ENCODE measurements around the gene DDX50.
"Not testable (repeated sequence)": the region's sequence is repeated elsewhere in the genome, so short reads cannot be mapped to it uniquely, and the experiment has no call there.

DDX50 gene

GRCh38 chr10:68924593-68924992 lies 23.5 kb downstream of the DDX50 start:
- DNase-seq: no peak

- no peak for DNase-seq
Observed at GRCh38 chr10:68925489-68925888, 24.4 kb downstream of the DDX50 start.

- not testable (repeated sequence) for DNase-seq
Observed at GRCh38 chr10:68929157-68929556, 28.0 kb downstream of the DDX50 start.

GRCh38 chr10:68929888-68930287 lies 28.8 kb downstream of the DDX50 start:
- DNase-seq: not testable (repeated sequence)

GRCh38 chr10:68932860-68933259 lies 31.7 kb downstream of the DDX50 start:
- not testable (repeated sequence) for DNase-seq

- no peak for DNase-seq
Observed at GRCh38 chr10:68934994-68935393, 33.9 kb downstream of the DDX50 start.

GRCh38 chr10:68938117-68938516 lies 37.0 kb downstream of the DDX50 start:
- DNase-seq: no peak

- DNase-seq: no peak
Observed at GRCh38 chr10:68938884-68939283, 37.8 kb downstream of the DDX50 start.

GRCh38 chr10:68940917-68941316 lies 39.8 kb downstream of the DDX50 start:
- not testable (repeated sequence) for DNase-seq

GRCh38 chr10:68950598-68950997 lies 49.5 kb downstream of the DDX50 start:
- DNase-seq: no peak

GRCh38 chr10:68954904-68955303 lies 53.8 kb downstream of the DDX50 start:
- no peak for DNase-seq

- DNase-seq: no peak
Observed at GRCh38 chr10:68955355-68955831, 54.3 kb downstream of the DDX50 start.

GRCh38 chr10:68955832-68956532 lies 54.9 kb downstream of the DDX50 start, which contains the start of gene DDX21:
TSS of gene DDX21 (plus strand) at chr10:68956170. CDS start at chr10:68956226, 56 bp downstream.
- peak; percentile 57 to 69 for DNase-seq

- no peak for DNase-seq
Observed at GRCh38 chr10:68957284-68957615, 56.1 kb downstream of the DDX50 start.

- DNase-seq: no peak
Observed at GRCh38 chr10:68957654-68958053, 56.5 kb downstream of the DDX50 start.

- no peak for DNase-seq
Observed at GRCh38 chr10:68959695-68960527, 58.8 kb downstream of the DDX50 start.

- DNase-seq: no peak
Observed at GRCh38 chr10:68963151-68963550, 62.0 kb downstream of the DDX50 start.

- DNase-seq: no peak
Observed at GRCh38 chr10:68973975-68974374, 72.9 kb downstream of the DDX50 start.

GRCh38 chr10:68975936-68976473 lies 74.9 kb downstream of the DDX50 start:
- DNase-seq: not testable (repeated sequence)

GRCh38 chr10:68979738-68980137 lies 78.6 kb downstream of the DDX50 start:
- not testable (repeated sequence) for DNase-seq

- DNase-seq: no peak
Observed at GRCh38 chr10:68981074-68981473, 80.0 kb downstream of the DDX50 start.

GRCh38 chr10:68982389-68982788 lies 81.3 kb downstream of the DDX50 start:
- DNase-seq: no peak

- no peak for DNase-seq
Observed at GRCh38 chr10:68987611-68988010, 86.5 kb downstream of the DDX50 start.

Data from NCI-H1930 (cell line).